ENCODE measurements around the gene ALAS1.

ALAS1 gene

GRCh38 chr3:52249683-52250082 is 51.7 kb downstream of the ALAS1 start:
- DNase-seq (ENCODE audit: low spot score) = no peak

DNA sequence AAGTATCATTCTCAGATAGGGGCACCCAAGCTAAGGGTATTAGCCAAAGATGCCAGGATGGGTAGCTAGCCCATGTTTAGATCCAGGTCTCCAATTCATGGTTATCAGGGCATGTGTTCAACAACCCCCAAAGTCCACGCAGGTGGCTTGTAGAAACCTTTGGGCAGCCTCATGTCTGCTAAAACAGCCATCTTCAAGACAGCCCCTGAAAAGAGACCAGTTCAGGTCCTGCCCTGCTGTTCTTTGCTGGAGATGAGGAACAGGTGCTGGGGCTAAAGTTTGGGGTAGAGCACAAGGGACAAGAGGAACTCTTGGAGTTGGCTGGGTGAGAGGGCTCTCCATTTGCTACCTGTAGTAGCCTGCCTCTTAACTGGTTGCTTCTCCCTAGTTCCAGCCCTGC is 52.2 kb downstream of the ALAS1 start:
- no peak for DNase-seq (ENCODE audit: low spot score)

GRCh38 chr3:52253314-52254304 is 55.6 kb downstream of the ALAS1 start:
- no peak for DNase-seq (ENCODE audit: low spot score)

GRCh38 chr3:52254608-52255007 is 56.6 kb downstream of the ALAS1 start:
- DNase-seq (ENCODE audit: low spot score) = no peak

DNA sequence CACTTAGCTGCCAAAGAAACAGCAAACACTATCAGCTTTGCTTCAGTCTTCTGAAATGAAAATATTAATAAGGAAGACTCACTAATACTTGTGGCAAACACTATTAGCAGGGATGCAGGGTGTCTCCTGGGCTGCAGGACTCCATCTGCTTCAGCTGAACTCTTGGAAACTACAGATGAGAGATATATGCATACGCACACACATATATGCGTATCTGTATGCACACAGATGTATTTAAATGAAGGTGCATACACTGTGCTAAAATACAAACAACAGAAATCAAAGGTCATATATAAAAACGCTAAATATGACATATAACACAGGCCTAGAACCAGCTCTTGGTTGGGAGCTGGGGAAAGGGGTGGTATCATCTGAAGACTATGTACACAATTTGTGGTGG is 58.2 kb downstream of the ALAS1 start:
- no peak for DNase-seq (ENCODE audit: low spot score)

- DNase-seq (ENCODE audit: low spot score) = no peak
Observed at GRCh38 chr3:52256622-52257021, 58.7 kb downstream of the ALAS1 start.

GRCh38 chr3:52257911-52258310 is 60.0 kb downstream of the ALAS1 start:
- no peak for DNase-seq (ENCODE audit: low spot score)

DNA sequence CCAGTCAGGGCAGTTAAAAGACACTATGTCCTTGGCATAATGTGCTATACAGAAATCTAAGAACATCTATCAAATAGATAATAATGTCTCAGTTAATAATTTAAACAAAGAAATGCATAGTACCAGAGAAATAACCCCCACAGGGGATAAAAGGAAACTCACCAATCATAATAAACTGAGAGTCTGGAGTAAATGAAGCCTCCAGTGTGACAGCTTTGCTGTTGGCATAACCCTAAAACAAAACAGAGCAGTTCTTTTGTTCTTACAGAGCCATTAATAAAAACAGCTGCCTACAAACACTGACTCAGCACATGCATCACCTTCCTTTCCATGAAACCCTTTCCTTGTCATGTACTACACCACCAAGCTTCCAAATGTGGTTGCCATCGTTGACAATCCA is 61.1 kb downstream of the ALAS1 start:
- no peak for DNase-seq (ENCODE audit: low spot score)

- DNase-seq (ENCODE audit: low spot score) = no peak
Observed at GRCh38 chr3:52259448-52259847, 61.5 kb downstream of the ALAS1 start.

- DNase-seq (ENCODE audit: low spot score) = no peak
Observed at GRCh38 chr3:52262447-52262846, 64.5 kb downstream of the ALAS1 start.

All from HuH-7.5 (cell line).